H1 (cell line): Measurements from ENCODE around the gene AP1G2. TPM values are rescaled to one million over a fixed set of nuclear protein-coding genes. Genes with fewer than 3 reads are reported as not detected.

ENCODE experiments used
- CTCF ChIA-PET: fragments of 300-600 bp; sonication (Branson Sonifier 250); formaldehyde crosslinking; loops from one replicate; lab custom pipeline; 2021; ENCODE audit not compliant: partially characterized antibody; lab: Charles Lee
- POLR2A ChIA-PET: fragments of 300-600 bp; sonication (Branson Sonifier 250); formaldehyde crosslinking; loops from one replicate; lab custom pipeline; 2021; ENCODE audit warnings: inconsistent platforms; ENCODE audit not compliant: partially characterized antibody; lab: Charles Lee
- DNase-seq, 2 experiments: peaks; one replicate each; pipeline versions ENCODE4 v3.0.0 to v3.0.0-alpha.2; 2010 to 2022; ENCODE audit warnings: low spot score in 2 of 2, low read depth in 1 of 2, mixed read lengths in 1 of 2
- FAIRE-seq: peaks from 2 replicates; lab custom pipeline; 2011; peaks lifted over from hg19 to GRCh38; lab: Jason Lieb, UNC
- H2AFZ ChIP-seq: 2 replicates; pipeline ENCODE4 v1.8.1; 2012; ENCODE audit warnings: low read length, inconsistent platforms
- H2AK5ac ChIP-seq: 2 replicates; pipeline ENCODE4 v1.6.1; 2013; ENCODE audit warnings: low read depth, low read length
- H2BK120ac ChIP-seq: replicated peaks from 2 replicates; pipeline ENCODE3; 2013; ENCODE audit warnings: low read depth, low read length, inconsistent platforms
- H2BK12ac ChIP-seq: 2 replicates; pipeline ENCODE4 v1.6.1; 2013; ENCODE audit warnings: low read depth, low read length
- H2BK15ac ChIP-seq: 2 replicates; pipeline ENCODE4 v1.6.1; 2013; ENCODE audit warnings: low read length
- H2BK20ac ChIP-seq: 2 replicates; pipeline ENCODE4 v1.6.1; 2013; ENCODE audit warnings: low read length
- H2BK5ac ChIP-seq: 2 replicates; pipeline ENCODE4 v1.6.1; 2013; ENCODE audit warnings: low read depth, low read length
- H3K14ac ChIP-seq: 2 replicates; pipeline ENCODE4 v1.6.1; 2013; ENCODE audit warnings: inconsistent platforms; ENCODE audit not compliant: insufficient read length
- H3K18ac ChIP-seq: 2 replicates; pipeline ENCODE4 v1.6.1; 2013; ENCODE audit warnings: low read length; ENCODE audit errors: extremely low read depth
- H3K23ac ChIP-seq: 2 replicates; pipeline ENCODE4 v1.6.1; 2013; ENCODE audit warnings: inconsistent platforms; ENCODE audit not compliant: insufficient read length
- H3K23me2 ChIP-seq: 2 replicates; pipeline ENCODE4 v1.6.1; 2013; ENCODE audit warnings: low read depth, low read length
- H3K27ac ChIP-seq: 2 replicates; pipeline ENCODE4 v1.6.1; 2011; ENCODE audit warnings: low read depth, low read length, inconsistent platforms
- H3K27me3 ChIP-seq, 4 experiments: replicated peaks in 1 of 4; 1 replicate in 1 of 4; 2 replicates in 3 of 4; pipeline versions ENCODE4 v1.6.1 to v1.8.1; 2011 to 2013; ENCODE audit warnings: low read length in 3 of 4, mild to moderate bottlenecking in 3 of 4, inconsistent platforms in 2 of 4, mixed read lengths in 2 of 4, moderate library complexity in 1 of 4; ENCODE audit not compliant: control insufficient read depth in 3 of 4, insufficient read depth in 3 of 4; ENCODE audit errors: extremely low read depth in 1 of 4
- H3K36me3 ChIP-seq, 4 experiments: 2 replicates each; pipeline versions ENCODE4 v1.6.1 to v1.8.1; 2011 to 2013; ENCODE audit warnings: mild to moderate bottlenecking in 4 of 4, low read length in 3 of 4, moderate library complexity in 2 of 4, control low read depth in 1 of 4, inconsistent platforms in 1 of 4; ENCODE audit not compliant: insufficient read depth in 4 of 4, control insufficient read depth in 2 of 4
- H3K4ac ChIP-seq: replicated peaks from 2 replicates; pipeline ENCODE3; 2013; ENCODE audit warnings: low read length, low read depth, mixed read lengths, inconsistent platforms; ENCODE audit not compliant: insufficient read length
- H3K4me1 ChIP-seq, 4 experiments: replicated peaks in 1 of 4; 1 replicate in 1 of 4; 2 replicates in 3 of 4; pipeline versions ENCODE4 v1.6.1 to v1.8.1; 2011 to 2013; ENCODE audit warnings: low read length in 3 of 4, inconsistent platforms in 2 of 4, mixed read lengths in 1 of 4; ENCODE audit not compliant: insufficient read depth in 4 of 4, control insufficient read depth in 3 of 4
- H3K4me2 ChIP-seq, 2 experiments: 2 replicates each; pipeline versions ENCODE4 v1.6.1 to v1.8.1; 2011 to 2013; ENCODE audit warnings: low read depth in 2 of 2, low read length in 2 of 2, control low read depth in 1 of 2, inconsistent platforms in 1 of 2, mild to moderate bottlenecking in 1 of 2; ENCODE audit not compliant: insufficient read depth in 1 of 2
- H3K4me3 ChIP-seq, 4 experiments: fragments of 200-600, 300-600 bp in 1 of 4; sonication (generic), shearing (Covaris generic), sonication (Bioruptor Twin) in 1 of 4; 2 replicates each; pipeline versions ENCODE4 v1.5.1 to v1.8.1; 2011 to 2016; ENCODE audit warnings: low read length in 4 of 4, low read depth in 3 of 4, control low read depth in 2 of 4, inconsistent platforms in 2 of 4, mild to moderate bottlenecking in 2 of 4, mixed read lengths in 1 of 4, moderate library complexity in 1 of 4; ENCODE audit not compliant: insufficient read depth in 2 of 4; ENCODE audit errors: extremely low read depth in 1 of 4
- H3K56ac ChIP-seq: replicated peaks from 2 replicates; pipeline ENCODE3; 2013; ENCODE audit warnings: low read depth, mild to moderate bottlenecking, mixed read lengths, low read length, inconsistent platforms; ENCODE audit not compliant: insufficient read length
- H3K79me1 ChIP-seq: 2 replicates; pipeline ENCODE4 v1.6.1; 2013; ENCODE audit warnings: low read depth, low read length, control low read depth
- H3K79me2 ChIP-seq, 2 experiments: 2 replicates each; pipeline versions ENCODE4 v1.6.1 to v1.8.1; 2012 to 2013; ENCODE audit warnings: low read length in 2 of 2, mild to moderate bottlenecking in 2 of 2, inconsistent platforms in 1 of 2; ENCODE audit not compliant: insufficient read depth in 2 of 2, control insufficient read depth in 1 of 2
- H3K9ac ChIP-seq, 4 experiments: replicated peaks in 1 of 4; 1 replicate in 1 of 4; 2 replicates in 3 of 4; pipeline versions ENCODE4 v1.6.1 to v1.8.1; 2011 to 2013; ENCODE audit warnings: low read depth in 3 of 4, low read length in 3 of 4, control low read depth in 2 of 4, mild to moderate bottlenecking in 2 of 4, moderate library complexity in 2 of 4, inconsistent platforms in 1 of 4; ENCODE audit errors: extremely low read depth in 1 of 4
- H3K9me3 ChIP-seq, 2 experiments: 2 replicates each; pipeline versions ENCODE4 v1.6.1 to v1.8.1; 2012 to 2013; ENCODE audit warnings: mild to moderate bottlenecking in 2 of 2, moderate library complexity in 2 of 2, control low read depth in 1 of 2, inconsistent platforms in 1 of 2, low read depth in 1 of 2, low read length in 1 of 2, mixed read lengths in 1 of 2; ENCODE audit not compliant: insufficient read depth in 2 of 2
- H4K20me1 ChIP-seq, 2 experiments: replicated peaks in 1 of 2; 2 replicates each; pipeline versions ENCODE3 to v1.8.1; 2011 to 2013; ENCODE audit warnings: inconsistent platforms in 2 of 2, low read length in 2 of 2, mild to moderate bottlenecking in 1 of 2; ENCODE audit not compliant: insufficient read depth in 2 of 2, control insufficient read depth in 1 of 2
- H4K5ac ChIP-seq: 2 replicates; pipeline ENCODE4 v1.6.1; 2013; ENCODE audit warnings: low read length, low read depth, mixed read lengths, inconsistent platforms; ENCODE audit not compliant: insufficient read length
- H4K8ac ChIP-seq: 2 replicates; pipeline ENCODE4 v1.8.0; 2013; ENCODE audit warnings: mild to moderate bottlenecking, moderate library complexity, low read length, inconsistent platforms; ENCODE audit not compliant: insufficient read depth; ENCODE audit errors: extremely low read depth
- H4K91ac ChIP-seq: replicated peaks from 2 replicates; pipeline ENCODE3; 2013; ENCODE audit warnings: low read length, mixed read lengths, inconsistent platforms; ENCODE audit not compliant: insufficient read length
- CTCF ChIP-seq, 3 experiments: IDR thresholded peaks; 1 replicate in 2 of 3; 2 replicates in 1 of 3; pipeline versions ENCODE4 v1.5.1 to v1.6.1; 2011; ENCODE audit warnings: low read length in 3 of 3, mild to moderate bottlenecking in 3 of 3, inconsistent platforms in 2 of 3, low read depth in 1 of 3, moderate library complexity in 1 of 3; ENCODE audit not compliant: insufficient read depth in 1 of 3; ENCODE audit errors: control extremely low read depth in 1 of 3
- EZH2 ChIP-seq: fragments of 200-600 bp; sonication (generic); IDR thresholded peaks from 2 replicates; pipeline ENCODE4 v1.7.1; 2012; ENCODE audit warnings: low read depth, mild to moderate bottlenecking, moderate library complexity, low read length, inconsistent platforms; ENCODE audit not compliant: severe bottlenecking
- GTF2F1 ChIP-seq: IDR thresholded peaks from 2 replicates; pipeline ENCODE4 v1.6.1; 2012; ENCODE audit warnings: low read depth, low read length, improper control_type of control experiment, borderline replicate concordance
- JUN ChIP-seq: IDR thresholded peaks from 2 replicates; pipeline ENCODE4 v1.6.1; 2011; ENCODE audit warnings: low read depth, mild to moderate bottlenecking, improper control_type of control experiment, low read length
- NANOG ChIP-seq: IDR thresholded peaks from 2 replicates; pipeline ENCODE4 v1.6.1; 2011; ENCODE audit warnings: low read length, low read depth, mild to moderate bottlenecking, inconsistent platforms; ENCODE audit not compliant: insufficient read depth, poor library complexity, severe bottlenecking
- POLR2A ChIP-seq, 2 experiments: IDR thresholded peaks; 1 replicate in 1 of 2; 2 replicates in 1 of 2; pipeline ENCODE4 v1.6.1; 2011; ENCODE audit warnings: low read depth in 2 of 2, low read length in 2 of 2, mild to moderate bottlenecking in 2 of 2; ENCODE audit errors: control extremely low read depth in 1 of 2
- SIRT6 ChIP-seq: IDR thresholded peaks from one replicate; pipeline ENCODE4 v1.7.1; 2012; ENCODE audit warnings: low read length, inconsistent platforms
- SUZ12 ChIP-seq: fragments of 200-600 bp; sonication (generic); IDR thresholded peaks from 2 replicates; pipeline ENCODE4 v1.6.1; 2012; ENCODE audit warnings: mild to moderate bottlenecking, inconsistent platforms, low read length, moderate library complexity, mixed read lengths
- TBP ChIP-seq: IDR thresholded peaks from 2 replicates; pipeline ENCODE4 v1.6.1; 2011; ENCODE audit warnings: low read depth, low read length, improper control_type of control experiment
- polyA plus RNA-seq, 7 experiments: library from polyadenylated mRNA; depleted of rRNA in 3 of 7; stranded (reverse) in 5 of 7; unstranded in 2 of 7; fragments of >200 nt in 5 of 7; fragments of 200-250 nt in 2 of 7; gene quantifications; 1 replicate in 5 of 7; 2 replicates in 1 of 7; 4 replicates in 1 of 7; pipeline versions ENCODE4 v1.2.1 to v1.2.3, GENCODE V29; 2011 to 2013; ENCODE audit warnings: missing spikeins in 2 of 7, mixed read lengths in 2 of 7
- total RNA-seq: library from RNA; stranded (reverse); fragmentation: NEBNext Ultra II Directional; extraction: Animal tissue kit (Norgen Biotek cat#: 25700); gene quantifications from 2 replicates; pipeline ENCODE4 v1.2.1, GENCODE V29; 2021

Gene AP1G2
- total and polyA plus RNA-seq, 2 of the 8 experiments (the other 6 are each of a cell fraction or from before 2014, with no cell fraction given), result 70.9 to 134 TPM

DNA sequence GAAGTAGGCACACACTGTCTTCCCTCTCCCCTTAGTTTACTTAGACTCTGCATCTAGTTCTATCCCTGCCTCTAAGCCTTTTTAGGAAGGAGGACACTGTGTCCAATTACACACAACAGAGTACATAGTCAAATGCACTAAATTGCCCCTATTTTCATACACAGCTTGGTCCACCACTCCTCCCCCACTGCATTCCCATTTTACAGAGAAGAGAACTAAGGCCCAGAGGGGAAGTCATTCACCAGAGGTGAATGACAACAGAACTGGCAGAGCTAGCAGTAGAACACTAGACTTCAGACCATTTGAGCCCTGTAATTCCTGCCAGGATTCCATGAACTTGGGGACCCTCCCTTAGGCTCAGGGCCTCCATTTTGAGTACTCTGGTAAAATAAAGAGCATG, 12.1 kb upstream of the AP1G2 start:
- Histone ChIP-seq H3K23me2 (peaks cover 19% of the 10 kb centered on the region; the same call in 1 of the 2 replicates), H3K18ac (no peak overlapping the region), H3K4ac (no peak overlapping the region), H3K27ac (no peak overlapping the region), H3K14ac (no peak overlapping the region), H2BK15ac (peak overlapping the region; percentile 1; the same call in 1 of the 2 replicates), H2AK5ac (peak overlapping the region; percentile 45; the same call in 1 of the 2 replicates), H3K79me2 (no peaks in the 10 kb centered on the region), H3K9ac (no peak overlapping the region), H4K91ac (no peak overlapping the region), H3K36me3 (peaks cover 0 to 4% (median 0%) of the 10 kb centered on the region in 4 experiments; a peak in 1 of 8 replicates), H4K8ac (no peak overlapping the region), H4K20me1 (peaks cover 6 to 7% of the 10 kb centered on the region in 2 experiments), H2BK20ac (no peak overlapping the region), H2BK12ac (peak overlapping the region; percentile 18; the same call in 1 of the 2 replicates), H3K23ac (no peak overlapping the region), H3K9me3 (no peaks in the 10 kb centered on the region; a peak in 1 of 4 replicates), H3K56ac (no peak overlapping the region), H4K5ac (no peak overlapping the region), H3K4me2 (peak overlapping the region in 1 of 2 experiments; percentile 88; a peak in 1 of 4 replicates), H3K27me3 (peaks cover 17 to 29% (median 24%) of the 10 kb centered on the region in 4 experiments), H2BK120ac (no peak overlapping the region), H3K4me1 (peaks cover 5 to 15% (median 9%) of the 10 kb centered on the region in 4 experiments; a peak in 6 of 7 replicates), H2BK5ac (no peak overlapping the region), H3K79me1 (no peaks in the 10 kb centered on the region), H2AFZ (no peak overlapping the region), H3K4me3 (no peak overlapping the region)
- TF ChIP-seq EZH2 (no peak), NANOG (no peak), SIRT6 (no peak), POLR2A (IDR thresholded peaks at IDR 0.05; ENCODE audit: control extremely low read depth in 1 of 2, low read depth in 2 of 2, low read length in 2 of 2) (no peak), CTCF (IDR thresholded peaks at IDR 0.05; ENCODE audit: control extremely low read depth in 1 of 3, insufficient read depth in 1 of 3, low read depth in 1 of 3, low read length in 3 of 3) (no peak), JUN (no peak), SUZ12 (no peak), GTF2F1 (no peak), TBP (no peak)
- FAIRE-seq (no peak), DNase-seq (no peak)
- ChIA-PET POLR2A (interaction anchor here (2.2 to 3.8 kb wide), 2 partner anchors 12 to 16 kb away, joined by 11 to 14 read pairs; partner anchors contain the start of gene AP1G2), CTCF (interaction anchor here (1.2 to 2.4 kb wide), 2 partner anchors 52 to 94 kb away, joined by 4 to 7 read pairs; no protein-coding TSS in a partner anchor)
